Keratinocyte (primary cell): ENCODE results near the gene OLIG3. TPM values are rescaled to one million over a fixed set of nuclear protein-coding genes. Genes with fewer than 3 reads are reported as not detected.

Source experiments
- DNase-seq: peaks from one replicate; pipeline ENCODE4 v3.0.0-alpha.2; 2011; ENCODE audit warnings: low read depth, missing footprints, low spot score
- FAIRE-seq: peaks from 2 replicates; lab custom pipeline; 2011; peaks lifted over from hg19 to GRCh38; lab: Jason Lieb, UNC
- H2AFZ ChIP-seq: 2 replicates; pipeline ENCODE4 v1.6.0; 2012; ENCODE audit warnings: low read length, control low read depth, inconsistent platforms; ENCODE audit not compliant: control insufficient read depth
- H3K27ac ChIP-seq: 2 replicates; pipeline ENCODE4 v1.5.1; 2011; ENCODE audit warnings: low read length; ENCODE audit not compliant: control insufficient read depth, insufficient read depth
- H3K27me3 ChIP-seq: 3 replicates; pipeline ENCODE4 v1.6.0; 2011; ENCODE audit warnings: low read length; ENCODE audit not compliant: control insufficient read depth, insufficient read depth; ENCODE audit errors: extremely low read depth
- H3K36me3 ChIP-seq, 2 experiments: 2 replicates in 1 of 2; 3 replicates in 1 of 2; pipeline ENCODE4 v1.5.1; 2011; ENCODE audit warnings: low read length in 2 of 2, mild to moderate bottlenecking in 1 of 2; ENCODE audit not compliant: control insufficient read depth in 2 of 2, insufficient read depth in 2 of 2; ENCODE audit errors: extremely low read depth in 1 of 2
- H3K4me1 ChIP-seq: 3 replicates; pipeline ENCODE4 v1.5.1; 2011; ENCODE audit warnings: low read length; ENCODE audit not compliant: control insufficient read depth, insufficient read depth; ENCODE audit errors: extremely low read depth
- H3K4me2 ChIP-seq: 3 replicates; pipeline ENCODE4 v1.6.0; 2011; ENCODE audit warnings: low read depth, low read length; ENCODE audit not compliant: control insufficient read depth, insufficient read depth; ENCODE audit errors: extremely low read depth
- H3K4me3 ChIP-seq, 3 experiments: fragments of 200-600 bp in 1 of 3; sonication (generic) in 1 of 3; 2 replicates in 2 of 3; 3 replicates in 1 of 3; pipeline ENCODE4 v1.5.1; 2011 to 2016; ENCODE audit warnings: low read length in 3 of 3, mild to moderate bottlenecking in 3 of 3, control low read depth in 2 of 3, inconsistent platforms in 1 of 3, low read depth in 1 of 3, mixed read lengths in 1 of 3, mixed run types in 1 of 3, moderate library complexity in 1 of 3; ENCODE audit not compliant: control insufficient read depth in 2 of 3, insufficient read depth in 2 of 3; ENCODE audit errors: extremely low read depth in 1 of 3
- H3K79me2 ChIP-seq: 2 replicates; pipeline ENCODE4 v1.6.0; 2012; ENCODE audit warnings: low read length; ENCODE audit not compliant: control insufficient read depth, insufficient read depth
- H3K9ac ChIP-seq: 3 replicates; pipeline ENCODE4 v1.6.0; 2011; ENCODE audit warnings: low read length; ENCODE audit not compliant: control insufficient read depth, insufficient read depth; ENCODE audit errors: extremely low read depth
- H3K9me1 ChIP-seq: 3 replicates; pipeline ENCODE4 v1.6.0; 2011; ENCODE audit warnings: low read length; ENCODE audit not compliant: control insufficient read depth, insufficient read depth; ENCODE audit errors: extremely low read depth
- H3K9me3 ChIP-seq: 2 replicates; pipeline ENCODE4 v1.5.1; 2012; ENCODE audit warnings: low read depth, low read length; ENCODE audit not compliant: control insufficient read depth
- H4K20me1 ChIP-seq: 3 replicates; pipeline ENCODE4 v1.6.0; 2011; ENCODE audit warnings: low read length; ENCODE audit not compliant: control insufficient read depth, insufficient read depth; ENCODE audit errors: extremely low read depth
- EZH2 ChIP-seq: IDR thresholded peaks from one replicate; pipeline ENCODE4 v1.6.1; 2012; ENCODE audit warnings: inconsistent platforms, mild to moderate bottlenecking, low read length, moderate library complexity
- dilution Hi-C: fragments of 300-500 bp; cut with MboI; formaldehyde crosslinking; loops from one replicate; pipeline ENCODE4 v1.7.0; 2020; ENCODE audit warnings: low sequenced_read_pairs; ENCODE audit not compliant: extremely low pct_ligation_motif_present
- polyA plus RNA-seq, 5 experiments: library from polyadenylated mRNA; depleted of rRNA in 3 of 5; stranded (reverse) in 3 of 5; stranded (forward) in 1 of 5; unstranded in 1 of 5; fragments of >200 nt; gene quantifications; 1 replicate in 1 of 5; 2 replicates in 3 of 5; 3 replicates in 1 of 5; pipeline versions ENCODE4 v1.2.1 to v1.2.3, GENCODE V29; 2011 to 2012; ENCODE audit warnings: missing spikeins in 2 of 5, low read depth in 1 of 5, low replicate concordance in 1 of 5
- TF ChIP-seq, protein P1 (sequence below), 3 experiments: IDR thresholded peaks in 1 of 3; conservative IDR thresholded peaks in 1 of 3; optimal IDR thresholded peaks in 1 of 3; 2 replicates in 2 of 3; 3 replicates in 1 of 3; pipeline versions ENCODE3 to v1.5.1; 2011; ENCODE audit warnings: low read length in 3 of 3, mild to moderate bottlenecking in 3 of 3, moderate library complexity in 2 of 3, control low read depth in 1 of 3, inconsistent platforms in 1 of 3; ENCODE audit not compliant: insufficient read depth in 2 of 3; ENCODE audit errors: extremely low read depth in 1 of 3

OLIG3 gene
- polyA plus RNA-seq, 1 donor (not counting 4 experiments of a cell fraction or from before 2014, with no cell fraction given) = not detected

GRCh38 chr6:137443901-137444300 lies 50.3 kb downstream of the OLIG3 start:
- H3K4me2 ChIP-seq = no peak overlapping the region
- no peak for DNase-seq
- no peaks in the 10 kb centered on the region for H3K4me1 ChIP-seq
- H3K27me3 ChIP-seq = no peaks in the 10 kb centered on the region
- H3K9me3 ChIP-seq = no peaks in the 10 kb centered on the region
- FAIRE-seq = no peak
- H2AFZ ChIP-seq = no peak overlapping the region
- dilution Hi-C loops = no loop called here
- H3K4me3 ChIP-seq = no peak overlapping the region
- H3K9ac ChIP-seq = no peak overlapping the region
- H4K20me1 ChIP-seq = no peaks in the 10 kb centered on the region
- no peaks in the 10 kb centered on the region for H3K9me1 ChIP-seq
- TF ChIP-seq, protein P1, sequence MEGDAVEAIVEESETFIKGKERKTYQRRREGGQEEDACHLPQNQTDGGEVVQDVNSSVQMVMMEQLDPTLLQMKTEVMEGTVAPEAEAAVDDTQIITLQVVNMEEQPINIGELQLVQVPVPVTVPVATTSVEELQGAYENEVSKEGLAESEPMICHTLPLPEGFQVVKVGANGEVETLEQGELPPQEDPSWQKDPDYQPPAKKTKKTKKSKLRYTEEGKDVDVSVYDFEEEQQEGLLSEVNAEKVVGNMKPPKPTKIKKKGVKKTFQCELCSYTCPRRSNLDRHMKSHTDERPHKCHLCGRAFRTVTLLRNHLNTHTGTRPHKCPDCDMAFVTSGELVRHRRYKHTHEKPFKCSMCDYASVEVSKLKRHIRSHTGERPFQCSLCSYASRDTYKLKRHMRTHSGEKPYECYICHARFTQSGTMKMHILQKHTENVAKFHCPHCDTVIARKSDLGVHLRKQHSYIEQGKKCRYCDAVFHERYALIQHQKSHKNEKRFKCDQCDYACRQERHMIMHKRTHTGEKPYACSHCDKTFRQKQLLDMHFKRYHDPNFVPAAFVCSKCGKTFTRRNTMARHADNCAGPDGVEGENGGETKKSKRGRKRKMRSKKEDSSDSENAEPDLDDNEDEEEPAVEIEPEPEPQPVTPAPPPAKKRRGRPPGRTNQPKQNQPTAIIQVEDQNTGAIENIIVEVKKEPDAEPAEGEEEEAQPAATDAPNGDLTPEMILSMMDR (optimal IDR thresholded peaks at IDR 0.05 in 1 of 3, IDR thresholded peaks at IDR 0.05 in 1 of 3, conservative IDR thresholded peaks at IDR 0.05 in 1 of 3; ENCODE audit: extremely low read depth in 1 of 3, insufficient read depth in 2 of 3, low read length in 3 of 3) = peak in 1 of 3 experiments; percentile 20
- TF ChIP-seq EZH2 = no peak
- no peaks in the 10 kb centered on the region for H3K79me2 ChIP-seq
- no peak overlapping the region for H3K27ac ChIP-seq
- H3K36me3 ChIP-seq = no peaks in the 10 kb centered on the region
